RWPE2 (cell line): Measurements from ENCODE around the gene CSF3.

Experiments
- ATAC-seq: fragments of 200-7000 bp; cut with Tn5 transposase; 3 replicates; pipeline ENCODE4 v1.9.1; 2021; ENCODE audit warnings: low read depth
- DNase-seq: peaks from one replicate; pipeline ENCODE4 v3.0.0-alpha.2; 2020; ENCODE audit warnings: low spot score
- H3K27ac ChIP-seq: fragments of 450-650 bp; 2 replicates; pipeline ENCODE4 v1.5.1; 2017; ENCODE audit warnings: mild to moderate bottlenecking; ENCODE audit not compliant: poor library complexity, severe bottlenecking
- H3K27me3 ChIP-seq: fragments of 250-450 bp; sonication (Bioruptor Pico); 2 replicates; pipeline ENCODE4 v1.5.1; 2021; ENCODE audit warnings: mild to moderate bottlenecking, moderate library complexity; ENCODE audit not compliant: insufficient read depth, poor library complexity, severe bottlenecking
- H3K36me3 ChIP-seq: fragments of 250-450 bp; sonication (Bioruptor Pico); 2 replicates; pipeline ENCODE4 v1.5.1; 2020; ENCODE audit warnings: low read depth, mild to moderate bottlenecking, moderate library complexity
- H3K4me1 ChIP-seq: fragments of 250-450 bp; sonication (Bioruptor Pico); 2 replicates; pipeline ENCODE4 v1.5.1; 2021; ENCODE audit warnings: mild to moderate bottlenecking, moderate library complexity; ENCODE audit not compliant: insufficient read depth, poor library complexity, severe bottlenecking
- H3K4me3 ChIP-seq: fragments of 250-450 bp; sonication (Bioruptor Pico); 2 replicates; pipeline ENCODE4 v1.5.1; 2021; ENCODE audit warnings: mild to moderate bottlenecking, moderate library complexity; ENCODE audit not compliant: severe bottlenecking
- H3K9me3 ChIP-seq: fragments of 250-450 bp; sonication (Bioruptor Pico); 2 replicates; pipeline ENCODE4 v1.5.1; 2021; ENCODE audit warnings: mild to moderate bottlenecking, moderate library complexity; ENCODE audit not compliant: severe bottlenecking
- TF ChIP-seq, protein P1 (sequence below): fragments of 450-650 bp; IDR thresholded peaks from one replicate; pipeline ENCODE4 v1.5.1; 2017; ENCODE audit warnings: mild to moderate bottlenecking, moderate library complexity; ENCODE audit not compliant: poor library complexity, severe bottlenecking

The CSF3 gene

DNA sequence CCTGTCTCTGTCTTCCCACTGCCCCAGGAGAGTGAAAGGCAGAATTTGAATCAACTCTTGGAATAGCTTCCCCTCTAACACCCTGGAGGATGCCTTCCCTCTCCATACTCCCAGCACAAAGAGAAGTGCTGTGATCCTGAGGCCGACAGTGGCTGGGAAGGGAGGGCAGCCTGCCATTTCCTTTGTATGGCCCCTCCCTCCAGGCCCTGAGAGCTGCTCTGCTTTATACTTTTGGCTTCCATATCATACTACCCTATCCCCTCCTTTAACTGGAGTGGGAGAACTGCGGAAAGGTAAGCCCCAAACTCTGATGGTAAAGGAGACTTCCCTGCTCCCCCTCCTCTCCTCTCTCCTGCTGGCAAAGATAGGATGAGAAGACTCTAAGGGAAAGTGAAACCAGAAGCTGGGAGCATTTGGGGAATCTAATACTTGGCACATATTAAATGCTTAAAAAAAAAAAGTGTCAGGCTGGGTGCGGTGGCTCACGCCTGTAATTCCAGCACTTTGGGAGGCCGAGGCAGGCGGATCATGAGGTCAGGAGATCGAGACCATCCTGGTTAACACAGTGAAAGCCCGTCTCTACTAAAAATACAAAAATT, 43.0 kb downstream of the CSF3 start:
- TF ChIP-seq, protein P1, sequence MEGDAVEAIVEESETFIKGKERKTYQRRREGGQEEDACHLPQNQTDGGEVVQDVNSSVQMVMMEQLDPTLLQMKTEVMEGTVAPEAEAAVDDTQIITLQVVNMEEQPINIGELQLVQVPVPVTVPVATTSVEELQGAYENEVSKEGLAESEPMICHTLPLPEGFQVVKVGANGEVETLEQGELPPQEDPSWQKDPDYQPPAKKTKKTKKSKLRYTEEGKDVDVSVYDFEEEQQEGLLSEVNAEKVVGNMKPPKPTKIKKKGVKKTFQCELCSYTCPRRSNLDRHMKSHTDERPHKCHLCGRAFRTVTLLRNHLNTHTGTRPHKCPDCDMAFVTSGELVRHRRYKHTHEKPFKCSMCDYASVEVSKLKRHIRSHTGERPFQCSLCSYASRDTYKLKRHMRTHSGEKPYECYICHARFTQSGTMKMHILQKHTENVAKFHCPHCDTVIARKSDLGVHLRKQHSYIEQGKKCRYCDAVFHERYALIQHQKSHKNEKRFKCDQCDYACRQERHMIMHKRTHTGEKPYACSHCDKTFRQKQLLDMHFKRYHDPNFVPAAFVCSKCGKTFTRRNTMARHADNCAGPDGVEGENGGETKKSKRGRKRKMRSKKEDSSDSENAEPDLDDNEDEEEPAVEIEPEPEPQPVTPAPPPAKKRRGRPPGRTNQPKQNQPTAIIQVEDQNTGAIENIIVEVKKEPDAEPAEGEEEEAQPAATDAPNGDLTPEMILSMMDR: no peak
- ATAC-seq (no peak), DNase-seq (no peak)
- Histone ChIP-seq H3K9me3 (no peaks in the 10 kb centered on the region), H3K4me1 (peaks cover 8% of the 10 kb centered on the region), H3K36me3 (peaks cover 2% of the 10 kb centered on the region; the same call in 1 of the 2 replicates), H3K27me3 (no peaks in the 10 kb centered on the region), H3K27ac (no peak overlapping the region), H3K4me3 (no peak overlapping the region)

DNA sequence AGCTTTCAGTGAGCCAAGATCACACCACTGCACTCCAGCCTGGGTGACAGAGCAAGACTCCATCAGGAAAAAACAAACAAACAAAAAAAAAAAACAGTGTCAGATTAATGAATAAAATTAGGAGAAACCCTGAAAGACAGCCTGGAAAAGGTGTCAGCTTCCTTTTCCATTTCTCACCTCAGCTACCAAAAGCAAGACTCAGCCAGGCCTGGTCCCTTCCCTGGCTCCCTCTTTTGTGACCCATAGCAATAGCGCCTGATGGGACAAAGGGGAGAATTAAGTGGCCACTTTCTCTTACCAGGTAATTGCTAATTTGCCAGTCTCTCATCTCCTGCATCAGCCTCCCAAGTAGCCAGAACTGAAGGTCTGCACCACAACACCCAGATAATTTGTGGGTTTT, 43.6 kb downstream of the CSF3 start:
- H3K9me3 ChIP-seq: no peaks in the 10 kb centered on the region
- no peak overlapping the region for H3K4me3 ChIP-seq
- DNase-seq (no peak), ATAC-seq (no peak)
- H3K4me1 ChIP-seq: peaks cover 8% of the 10 kb centered on the region
- TF ChIP-seq, protein P1: no peak
- no peaks in the 10 kb centered on the region for H3K27me3 ChIP-seq
- no peak overlapping the region for H3K27ac ChIP-seq
- H3K36me3 ChIP-seq: no peaks in the 10 kb centered on the region

DNA sequence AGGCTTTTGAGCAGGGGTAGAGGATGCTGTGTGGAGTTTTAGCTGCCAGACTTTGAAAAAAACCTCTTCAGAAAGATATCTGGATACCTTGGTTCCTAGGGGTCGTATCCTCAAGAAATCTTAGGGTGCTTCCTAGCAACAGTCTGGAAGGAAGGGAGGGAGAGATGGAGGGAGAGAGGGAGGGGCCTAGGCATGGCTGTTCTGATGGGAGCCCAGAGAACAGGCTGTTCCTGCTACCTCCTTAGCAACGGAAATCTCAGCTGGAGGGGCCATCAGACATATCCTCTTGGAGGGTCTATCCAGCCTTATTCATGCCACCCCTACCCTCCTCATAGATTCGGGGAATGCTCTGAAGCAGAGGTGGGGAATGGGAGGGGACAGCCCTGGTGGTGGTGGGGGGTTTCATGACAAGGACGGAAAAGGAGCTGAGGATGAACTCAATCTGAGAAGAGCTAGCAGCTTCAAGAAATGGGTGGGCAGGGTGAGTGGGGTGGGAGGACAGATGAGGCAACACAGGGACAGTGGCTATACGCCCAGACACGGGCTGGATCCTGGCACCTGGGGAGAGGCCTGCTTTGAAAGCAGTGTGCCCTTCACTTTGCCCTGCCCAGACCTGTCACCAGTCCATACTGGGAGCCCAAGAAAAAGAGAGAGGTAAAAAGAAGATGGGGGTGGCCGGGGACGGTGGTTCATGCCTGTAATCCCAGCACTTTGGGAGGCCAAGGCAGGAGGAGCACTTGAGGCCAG, 44.7 kb downstream of the CSF3 start:
- H3K4me3 ChIP-seq: no peak overlapping the region
- peaks cover 12% of the 10 kb centered on the region for H3K4me1 ChIP-seq
- no peaks in the 10 kb centered on the region for H3K27me3 ChIP-seq
- no peak for DNase-seq
- H3K27ac ChIP-seq: no peak overlapping the region
- TF ChIP-seq, protein P1: no peak
- H3K9me3 ChIP-seq: no peaks in the 10 kb centered on the region
- H3K36me3 ChIP-seq: no peaks in the 10 kb centered on the region
- ATAC-seq: no peak

DNA sequence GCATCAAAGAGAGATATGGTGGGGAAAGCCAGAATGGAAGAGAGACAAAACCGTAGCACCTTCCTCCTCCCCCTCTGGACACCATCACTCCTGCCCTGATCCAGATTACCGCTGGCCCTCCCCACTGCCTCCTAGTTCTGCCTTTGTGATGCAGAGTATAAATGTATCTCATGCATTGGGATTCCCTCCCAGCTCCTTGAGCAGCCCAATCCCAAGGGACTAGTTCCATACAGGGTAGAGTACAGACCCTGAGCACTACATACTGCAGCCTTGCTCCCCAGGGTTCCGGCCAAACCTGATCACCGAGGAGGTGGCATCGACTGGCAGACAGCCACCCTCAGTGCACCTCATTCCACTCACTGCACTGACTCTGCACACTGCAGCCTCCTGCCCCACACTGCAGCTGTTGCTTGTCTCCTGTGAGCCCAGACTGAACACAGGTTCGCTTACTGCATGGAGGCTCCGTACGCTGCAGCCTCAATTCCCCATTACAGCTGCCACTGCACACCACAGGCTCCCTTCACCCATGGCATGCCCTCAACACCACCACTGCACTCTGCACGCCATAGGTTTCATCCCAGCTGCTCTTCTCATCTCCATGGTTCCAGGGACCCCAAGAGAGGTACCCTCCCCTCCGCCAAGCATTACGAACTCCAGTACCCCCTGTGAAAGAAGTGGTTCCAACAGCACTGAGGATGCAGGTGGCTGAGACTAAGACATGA, 45.8 kb downstream of the CSF3 start:
- Histone ChIP-seq H3K27me3 (no peaks in the 10 kb centered on the region), H3K4me3 (no peak overlapping the region), H3K4me1 (peaks cover 15% of the 10 kb centered on the region), H3K36me3 (no peaks in the 10 kb centered on the region), H3K9me3 (no peaks in the 10 kb centered on the region), H3K27ac (no peak overlapping the region)
- DNase-seq: no peak
- ATAC-seq: no peak
- TF ChIP-seq, protein P1: no peak
